CD14-positive monocyte (primary cell): ENCODE measurements around the gene ASF1B. TPM values are rescaled to one million over a fixed set of nuclear protein-coding genes. Genes with fewer than 3 reads are reported as not detected.

Experiments
- DNase-seq, 3 donors: peaks; one replicate each; pipeline ENCODE4 v3.0.0-alpha.2; 2011 to 2022
- H2AFZ ChIP-seq: 2 replicates; pipeline ENCODE4 v1.6.0; 2012; ENCODE audit warnings: mild to moderate bottlenecking, low read depth, low read length, inconsistent platforms; ENCODE audit not compliant: insufficient read depth, poor library complexity, severe bottlenecking
- H3K27ac ChIP-seq, 2 donors: 1 replicate in 1 of 2; 2 replicates in 1 of 2; pipeline ENCODE4 v1.5.1; 2012 to 2013; ENCODE audit warnings: low read length in 2 of 2, control low read depth in 1 of 2, inconsistent platforms in 1 of 2, low read depth in 1 of 2, mild to moderate bottlenecking in 1 of 2
- H3K27me3 ChIP-seq, 2 donors: one replicate each; pipeline versions ENCODE4 v1.6.0 to v1.6.1; 2011 to 2013; ENCODE audit warnings: low read length in 2 of 2; ENCODE audit not compliant: control insufficient read depth in 2 of 2, insufficient read depth in 2 of 2
- H3K36me3 ChIP-seq, 2 donors: replicated peaks in 1 of 2; 1 replicate in 1 of 2; 2 replicates in 1 of 2; pipeline versions ENCODE4 v1.5.1 to v1.6.1; 2012 to 2013; ENCODE audit warnings: low read length in 2 of 2, control low read depth in 1 of 2, inconsistent platforms in 1 of 2, mild to moderate bottlenecking in 1 of 2; ENCODE audit not compliant: insufficient read depth in 2 of 2, control insufficient read depth in 1 of 2
- H3K4me1 ChIP-seq, 2 donors: 1 replicate in 1 of 2; 2 replicates in 1 of 2; pipeline versions ENCODE4 v1.5.1 to v1.6.1; 2012 to 2013; ENCODE audit warnings: low read length in 2 of 2, control low read depth in 1 of 2, inconsistent platforms in 1 of 2, mild to moderate bottlenecking in 1 of 2, moderate library complexity in 1 of 2; ENCODE audit not compliant: insufficient read depth in 2 of 2, control insufficient read depth in 1 of 2
- H3K4me2 ChIP-seq: replicated peaks from 2 replicates; pipeline ENCODE3; 2012; ENCODE audit warnings: low read length, moderate library complexity, mild to moderate bottlenecking; ENCODE audit not compliant: poor library complexity, severe bottlenecking; ENCODE audit errors: extremely low read depth
- H3K4me3 ChIP-seq, 3 experiments: fragments of 200-600 bp in 1 of 3; sonication (generic) in 1 of 3; replicated peaks in 1 of 3; 1 replicate in 2 of 3; 2 replicates in 1 of 3; pipeline ENCODE4 v1.5.1; 2011 to 2013; ENCODE audit warnings: low read length in 3 of 3, mild to moderate bottlenecking in 3 of 3, control low read depth in 2 of 3, low read depth in 2 of 3, inconsistent platforms in 1 of 3, moderate library complexity in 1 of 3
- H3K79me2 ChIP-seq: 2 replicates; pipeline ENCODE4 v1.6.0; 2012; ENCODE audit warnings: mild to moderate bottlenecking, control low read depth, inconsistent platforms, low read length, moderate library complexity; ENCODE audit not compliant: insufficient read depth
- H3K9ac ChIP-seq: 2 replicates; pipeline ENCODE4 v1.6.0; 2017; ENCODE audit warnings: low read length, mild to moderate bottlenecking; ENCODE audit not compliant: insufficient read depth, poor library complexity, severe bottlenecking
- H3K9me3 ChIP-seq, 2 donors: replicated peaks in 1 of 2; 1 replicate in 1 of 2; 2 replicates in 1 of 2; pipeline versions ENCODE4 v1.5.1 to v1.6.1; 2012 to 2013; ENCODE audit warnings: low read length in 2 of 2, control low read depth in 1 of 2; ENCODE audit not compliant: control insufficient read depth in 1 of 2, insufficient read depth in 1 of 2
- H4K20me1 ChIP-seq: 2 replicates; pipeline ENCODE4 v1.6.0; 2012; ENCODE audit warnings: mild to moderate bottlenecking, low read length, control low read depth, moderate library complexity; ENCODE audit not compliant: insufficient read depth
- H3K27ac Mint-ChIP-seq, 7 donors: one replicate each; pipeline ENCODE4 v1.8.0; 2020; ENCODE audit warnings: mild to moderate bottlenecking in 7 of 7, mixed read lengths in 7 of 7, moderate library complexity in 6 of 7, inconsistent platforms in 2 of 7
- H3K27me3 Mint-ChIP-seq, 3 donors: one replicate each; pipeline ENCODE4 v1.8.0; 2021 to 2022; ENCODE audit warnings: low read depth in 3 of 3, mild to moderate bottlenecking in 3 of 3, mixed read lengths in 3 of 3, moderate library complexity in 3 of 3, inconsistent platforms in 1 of 3
- H3K36me3 Mint-ChIP-seq, 2 donors: one replicate each; pipeline ENCODE4 v1.8.0; 2020; ENCODE audit warnings: mixed read lengths in 2 of 2, inconsistent platforms in 1 of 2, mild to moderate bottlenecking in 1 of 2
- H3K4me1 Mint-ChIP-seq: one replicate; pipeline ENCODE4 v1.8.0; 2020; ENCODE audit warnings: mild to moderate bottlenecking, mixed read lengths
- H3K4me3 Mint-ChIP-seq, 2 donors: one replicate each; pipeline ENCODE4 v1.8.0; 2020; ENCODE audit warnings: mild to moderate bottlenecking in 2 of 2, mixed read lengths in 2 of 2, moderate library complexity in 1 of 2
- H3K9me3 Mint-ChIP-seq, 7 donors: one replicate each; pipeline ENCODE4 v1.8.0; 2020 to 2022; ENCODE audit warnings: mixed read lengths in 7 of 7, mild to moderate bottlenecking in 6 of 7, moderate library complexity in 6 of 7, inconsistent platforms in 2 of 7
- CTCF ChIP-seq: fragments of 200-600 bp; IDR thresholded peaks from one replicate; pipeline ENCODE4 v1.8.0; 2022; ENCODE audit warnings: antibody characterized with exemption, mild to moderate bottlenecking
- WGBS: methylation state at CpG from one replicate; pipeline ENCODE4 v1.1.5; 2013; ENCODE audit warnings: missing lambda C conversion rate; ENCODE audit not compliant: insufficient coverage; 5-methylcytosine and 5-hydroxymethylcytosine counted together
- intact Hi-C, 2 donors: fragments of 100-400 bp; cut with micrococcal nuclease; formaldehyde crosslinking; loops; one replicate each; pipeline versions ENCODE4 v1.15.0 to v1.15.1; 2023
- polyA plus RNA-seq, 3 donors: library from polyadenylated mRNA; depleted of rRNA in 1 of 3; unstranded in 2 of 3; stranded (reverse) in 1 of 3; fragments of 300-500 nt in 2 of 3; fragments of >200 nt in 1 of 3; fragmentation: Illumina TruSeq in 2 of 3; gene quantifications; 1 replicate in 2 of 3; 2 replicates in 1 of 3; pipeline ENCODE4 v1.2.3, GENCODE V29; 2012 to 2021

The ASF1B gene
- polyA plus RNA-seq, 3 donors, result 6.3 to 13.4 (median 9.2) TPM

- Histone ChIP-seq H3K9me3 (no peaks in the 10 kb centered on the region), H3K4me2 (no peak overlapping the region), H3K4me1 (peaks cover 36 to 41% of the 10 kb centered on the region in 2 donors), H3K36me3 (peaks cover 28 to 36% of the 10 kb centered on the region in 2 donors), H4K20me1 (peaks cover 95% of the 10 kb centered on the region), H2AFZ (no peak overlapping the region), H3K27me3 (no peaks in the 10 kb centered on the region), H3K9ac (no peak overlapping the region), H3K27ac (no peak overlapping the region), H3K4me3 (no peak overlapping the region), H3K79me2 (peaks cover 70% of the 10 kb centered on the region)
- no peak for TF ChIP-seq CTCF
- Mint-ChIP-seq H3K27me3 (peaks cover 0 to 2% (median 1%) of the 10 kb centered on the region in 3 donors), H3K36me3 (peaks cover 20 to 62% of the 10 kb centered on the region in 2 donors), H3K9me3 (no peaks in the 10 kb centered on the region), H3K27ac (peak overlapping the region in 1 of 7 donors; percentile 37), H3K4me1 (peaks cover 39% of the 10 kb centered on the region), H3K4me3 (no peak overlapping the region)
- WGBS, result 100% methylated on average over 1 of the region's 2 CpGs
- no peak for DNase-seq
- intact Hi-C loops, result no loop called here
Observed at GRCh38 chr19:14110650-14111049, 25.7 kb downstream of the ASF1B start.

GRCh38 chr19:14107581-14108461 lies 28.6 kb downstream of the ASF1B start:
- Histone ChIP-seq H2AFZ (no peak overlapping the region), H3K4me1 (peaks cover 7 to 13% of the 10 kb centered on the region in 2 donors), H3K79me2 (peaks cover 44% of the 10 kb centered on the region), H3K27ac (no peak overlapping the region), H3K9me3 (no peaks in the 10 kb centered on the region), H4K20me1 (peaks cover 96% of the 10 kb centered on the region), H3K4me3 (no peak overlapping the region), H3K27me3 (no peaks in the 10 kb centered on the region), H3K9ac (no peak overlapping the region), H3K36me3 (peaks cover 47 to 64% of the 10 kb centered on the region in 2 donors), H3K4me2 (no peak overlapping the region)
- intact Hi-C loops, result no loop called here
- Mint-ChIP-seq H3K27me3 (peaks cover 0 to 2% (median 0%) of the 10 kb centered on the region in 3 donors), H3K4me1 (peaks cover 12% of the 10 kb centered on the region), H3K27ac (peak overlapping the region in 3 of 7 donors; percentile 10 to 78 (median 18)), H3K36me3 (peaks cover 33 to 84% of the 10 kb centered on the region in 2 donors), H3K4me3 (no peak overlapping the region), H3K9me3 (no peaks in the 10 kb centered on the region)
- WGBS, result 95% methylated on average over 15 of the region's 23 CpGs
- no peak for TF ChIP-seq CTCF
- no peak for DNase-seq
